Sigmoid colon (tissue), 4 donors: ENCODE data around the gene PDXDC1.
"Not testable (repeated sequence)": the region's sequence is repeated elsewhere in the genome, so short reads cannot be mapped to it uniquely, and the experiment has no call there.

Experiments
- CTCF ChIP-seq, 4 experiments: fragments of 450-650 bp in 3 of 4; fragments of 200-600 bp in 1 of 4; IDR thresholded peaks; one replicate each; pipeline ENCODE4 v1.5.1; 2016 to 2019; ENCODE audit warnings: antibody characterized with exemption in 4 of 4, mild to moderate bottlenecking in 3 of 4, moderate library complexity in 2 of 4
- POLR2A ChIP-seq, 2 donors: fragments of 450-650 bp; IDR thresholded peaks; one replicate each; pipeline ENCODE4 v1.6.1; 2016; ENCODE audit warnings: antibody characterized with exemption in 2 of 2, mild to moderate bottlenecking in 2 of 2, moderate library complexity in 2 of 2
- POLR2AphosphoS5 ChIP-seq, 4 donors: sonication (generic); formaldehyde crosslinking; IDR thresholded peaks; one replicate each; pipeline ENCODE4 v1.6.1; 2017; ENCODE audit warnings: antibody characterized with exemption in 4 of 4

- TF ChIP-seq CTCF, POLR2AphosphoS5, POLR2A (IDR thresholded peaks at IDR 0.05): not testable (repeated sequence)
Measured at GRCh38 chr16:15015671-15016070, 40.8 kb downstream of the PDXDC1 start.
